ENCODE data around the gene CERS3.
"Not testable (repeated sequence)": the region's sequence is repeated elsewhere in the genome, so short reads cannot be mapped to it uniquely, and the experiment has no call there.

Gene CERS3

DNA sequence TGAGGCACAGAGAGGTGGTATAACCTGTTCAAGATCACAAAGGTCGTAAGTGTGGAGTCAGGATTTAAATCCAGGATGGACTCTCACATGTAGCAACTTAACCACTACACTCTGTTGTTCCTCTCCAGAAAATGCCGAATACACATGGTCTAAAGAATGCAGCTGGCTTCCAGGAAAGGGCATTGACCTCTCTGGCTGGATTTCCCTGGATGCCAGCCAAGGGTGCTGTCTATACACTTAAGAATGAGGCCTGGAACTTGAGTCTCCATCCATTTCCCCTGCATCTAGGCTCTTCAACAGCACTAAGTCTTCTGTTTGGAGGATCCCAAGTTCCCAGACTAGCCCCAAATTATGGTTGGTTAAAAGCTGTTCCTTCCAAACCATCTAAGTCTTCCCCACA lies 60.5 kb downstream of the CERS3 start:
- ATAC-seq (ENCODE audit: low read depth) (no peak), DNase-seq (ENCODE audit: low spot score in 2 of 2) (no peak)
- H3K9me3 Mint-ChIP-seq = peaks cover 3% of the 10 kb centered on the region
- H3K4me3 Mint-ChIP-seq = no peak overlapping the region
- peaks cover 8% of the 10 kb centered on the region for H3K4me1 Mint-ChIP-seq
- H3K27ac Mint-ChIP-seq = no peak overlapping the region
- peaks cover 1% of the 10 kb centered on the region for H3K27me3 Mint-ChIP-seq
- peaks cover 4% of the 10 kb centered on the region for H3K36me3 Mint-ChIP-seq

DNA sequence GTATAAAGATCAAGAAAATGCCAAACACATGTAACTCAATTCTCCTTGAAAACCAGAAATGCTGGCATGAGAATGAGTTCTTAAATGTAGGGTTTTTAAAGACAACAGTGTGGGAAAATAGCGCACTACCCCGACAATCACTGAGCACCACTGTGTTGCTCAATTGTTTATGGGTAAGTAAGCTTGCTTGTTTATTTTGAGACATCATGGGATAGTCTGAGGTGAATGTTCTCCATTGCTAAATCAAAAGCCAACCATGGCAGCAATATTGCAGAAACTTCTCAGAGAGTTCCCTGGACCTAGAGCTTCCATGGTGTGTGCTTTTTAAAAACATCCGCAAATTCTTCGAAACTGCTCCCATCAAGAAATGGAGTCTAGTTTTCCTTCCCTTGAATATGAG lies 62.7 kb downstream of the CERS3 start:
- peaks cover 1% of the 10 kb centered on the region for H3K27me3 Mint-ChIP-seq
- no peak for ATAC-seq (ENCODE audit: low read depth)
- peaks cover 3% of the 10 kb centered on the region for H3K36me3 Mint-ChIP-seq
- H3K27ac Mint-ChIP-seq = no peak overlapping the region
- H3K4me3 Mint-ChIP-seq = no peak overlapping the region
- H3K4me1 Mint-ChIP-seq = peaks cover 8% of the 10 kb centered on the region
- DNase-seq (ENCODE audit: low spot score in 2 of 2) = no peak
- H3K9me3 Mint-ChIP-seq = peaks cover 1% of the 10 kb centered on the region

DNA sequence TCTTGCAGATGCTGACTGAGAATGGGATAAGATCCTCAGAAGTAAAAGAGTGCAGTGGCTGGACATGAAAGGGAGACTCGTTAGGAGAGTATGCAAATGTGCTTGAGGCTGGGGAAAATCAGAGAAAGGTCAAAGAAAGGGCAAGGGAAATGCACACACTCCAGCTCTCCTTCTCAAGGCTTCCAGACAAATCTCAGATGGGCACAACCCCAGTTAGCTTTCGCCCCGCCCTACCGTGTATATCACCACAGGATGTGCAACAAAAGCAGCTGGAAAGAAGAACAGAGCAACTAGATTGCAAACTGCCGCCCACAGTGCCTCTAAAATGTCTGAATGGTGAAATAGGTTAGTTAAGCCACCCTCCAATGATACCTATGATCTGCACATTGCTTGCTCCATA lies 63.9 kb downstream of the CERS3 start:
- Mint-ChIP-seq H3K27ac (no peak overlapping the region), H3K4me3 (no peak overlapping the region), H3K36me3 (peaks cover 3% of the 10 kb centered on the region), H3K9me3 (peaks cover 1% of the 10 kb centered on the region), H3K27me3 (peaks cover 1% of the 10 kb centered on the region), H3K4me1 (peaks cover 15% of the 10 kb centered on the region)
- ATAC-seq (ENCODE audit: low read depth) (no peak), DNase-seq (ENCODE audit: low spot score in 2 of 2) (no peak)

DNA sequence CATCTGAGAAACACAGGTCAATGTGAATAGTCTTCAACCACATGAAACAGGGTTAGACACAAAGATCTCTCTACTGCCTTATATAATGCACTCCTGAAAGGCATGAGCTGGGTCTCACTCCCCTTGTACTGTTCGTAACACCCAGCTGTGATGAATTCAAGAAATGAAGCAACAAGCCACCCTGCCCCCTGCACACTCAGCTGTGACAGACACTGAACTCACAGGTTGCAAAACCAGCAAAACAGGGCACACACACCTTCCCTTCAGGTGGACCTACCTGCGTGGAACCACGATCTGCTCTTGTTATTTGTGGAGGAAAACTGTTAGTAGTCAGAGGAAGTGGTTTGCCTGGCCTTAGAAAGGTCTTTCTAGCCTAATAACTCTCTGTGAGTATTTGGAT lies 64.5 kb downstream of the CERS3 start:
- no peak for ATAC-seq (ENCODE audit: low read depth)
- Mint-ChIP-seq H3K9me3 (peaks cover 1% of the 10 kb centered on the region), H3K4me3 (no peak overlapping the region), H3K4me1 (peaks cover 15% of the 10 kb centered on the region), H3K36me3 (peaks cover 3% of the 10 kb centered on the region), H3K27ac (no peak overlapping the region), H3K27me3 (peaks cover 1% of the 10 kb centered on the region)
- DNase-seq (ENCODE audit: low spot score in 2 of 2) = no peak

DNA sequence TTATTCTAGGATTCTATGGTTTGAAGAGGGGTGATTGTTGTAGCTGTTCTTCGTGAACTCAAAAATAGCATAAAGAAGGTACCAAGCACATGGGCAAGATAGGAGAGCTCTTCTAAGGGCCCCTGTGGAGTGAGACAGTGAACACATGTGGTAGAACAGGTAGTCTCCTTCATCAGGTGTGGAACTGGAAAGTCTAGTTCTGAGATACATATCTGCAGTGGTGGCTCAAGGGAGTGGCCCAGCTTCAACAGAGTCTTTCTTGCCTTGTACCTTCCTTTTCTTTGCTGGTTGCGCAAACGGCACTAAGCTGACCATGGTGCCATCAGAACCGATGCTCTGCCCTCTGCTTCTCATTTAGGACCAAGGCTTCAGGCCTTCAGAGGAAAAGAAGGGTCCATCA lies 65.2 kb downstream of the CERS3 start:
- H3K4me1 Mint-ChIP-seq = peaks cover 15% of the 10 kb centered on the region
- no peak overlapping the region for H3K27ac Mint-ChIP-seq
- no peak for ATAC-seq (ENCODE audit: low read depth)
- no peak overlapping the region for H3K4me3 Mint-ChIP-seq
- peaks cover 1% of the 10 kb centered on the region for H3K9me3 Mint-ChIP-seq
- DNase-seq (ENCODE audit: low spot score in 2 of 2) = no peak
- peaks cover 2% of the 10 kb centered on the region for H3K36me3 Mint-ChIP-seq
- no peaks in the 10 kb centered on the region for H3K27me3 Mint-ChIP-seq

DNA sequence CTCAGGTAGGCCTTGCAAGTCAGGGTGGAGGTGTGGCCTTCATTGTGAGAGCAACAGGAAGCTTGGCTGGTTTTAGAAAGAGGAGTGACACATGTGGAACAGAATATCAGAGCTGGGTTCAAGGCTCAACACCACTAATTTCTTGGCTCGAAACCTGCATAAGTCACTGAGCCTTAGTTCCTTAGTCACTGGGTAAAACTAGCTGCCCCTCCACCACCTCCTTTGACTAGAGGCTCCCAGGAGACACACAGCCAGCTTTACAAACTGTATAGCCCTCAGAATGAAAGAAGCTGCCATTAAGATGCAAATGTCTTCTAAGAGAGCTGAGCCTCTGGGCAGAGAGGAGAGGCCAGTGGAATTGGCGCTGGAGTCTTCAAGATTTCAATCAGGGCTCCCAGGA lies 67.7 kb downstream of the CERS3 start:
- H3K36me3 Mint-ChIP-seq = no peaks in the 10 kb centered on the region
- ATAC-seq (ENCODE audit: low read depth) (peak; percentile 32), DNase-seq (ENCODE audit: low spot score in 2 of 2) (no peak)
- no peaks in the 10 kb centered on the region for H3K9me3 Mint-ChIP-seq
- H3K4me1 Mint-ChIP-seq = peaks cover 15% of the 10 kb centered on the region
- no peaks in the 10 kb centered on the region for H3K27me3 Mint-ChIP-seq
- H3K27ac Mint-ChIP-seq = no peak overlapping the region
- H3K4me3 Mint-ChIP-seq = no peak overlapping the region

DNA sequence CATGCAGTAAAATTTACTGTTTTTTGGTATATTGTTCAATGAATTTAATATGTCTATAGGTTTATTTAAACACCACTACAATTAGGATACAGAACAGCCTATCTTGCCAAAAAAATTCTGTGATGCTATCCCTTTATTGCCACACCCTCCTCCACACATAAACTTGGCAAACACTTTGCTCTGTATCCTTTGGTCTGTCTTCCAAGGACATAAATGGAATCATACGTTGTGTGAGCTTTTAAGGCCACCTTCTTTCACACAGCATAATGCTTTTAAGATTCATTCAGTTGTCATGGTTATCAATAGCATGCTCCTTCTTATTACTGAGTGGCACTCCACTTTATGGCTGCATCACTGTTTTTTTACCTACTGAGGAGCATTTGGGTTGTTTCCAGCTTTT lies 71.5 kb downstream of the CERS3 start:
- no peaks in the 10 kb centered on the region for H3K27me3 Mint-ChIP-seq
- H3K4me1 Mint-ChIP-seq = peaks cover 7% of the 10 kb centered on the region
- ATAC-seq (ENCODE audit: low read depth) (no peak), DNase-seq (ENCODE audit: low spot score in 2 of 2) (no peak)
- H3K9me3 Mint-ChIP-seq = peaks cover 3% of the 10 kb centered on the region
- no peak overlapping the region for H3K27ac Mint-ChIP-seq
- H3K4me3 Mint-ChIP-seq = no peak overlapping the region
- H3K36me3 Mint-ChIP-seq = no peaks in the 10 kb centered on the region

DNA sequence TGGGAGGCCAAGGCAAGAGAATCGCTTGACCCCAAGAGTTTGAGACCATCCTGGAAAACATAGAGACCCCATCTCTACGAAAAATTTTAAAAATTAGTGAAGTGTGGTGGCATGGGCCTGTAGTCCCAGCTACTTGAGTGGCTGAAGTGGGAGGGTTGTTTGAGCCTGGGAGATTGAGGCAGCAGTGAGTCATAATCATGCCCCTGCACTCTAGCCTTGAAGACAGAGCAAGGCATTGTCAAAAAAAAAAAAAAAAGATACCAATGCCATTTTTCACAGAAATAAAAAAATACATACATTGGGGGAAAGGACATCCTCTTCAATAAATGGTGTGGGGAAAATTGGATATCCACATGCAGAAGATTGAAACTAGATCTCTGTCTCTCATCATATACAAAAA lies 74.6 kb downstream of the CERS3 start:
- H3K27me3 Mint-ChIP-seq = no peaks in the 10 kb centered on the region
- H3K4me3 Mint-ChIP-seq = no peak overlapping the region
- H3K4me1 Mint-ChIP-seq = no peaks in the 10 kb centered on the region
- H3K9me3 Mint-ChIP-seq = peaks cover 10% of the 10 kb centered on the region
- ATAC-seq (ENCODE audit: low read depth) = no peak
- peaks cover 3% of the 10 kb centered on the region for H3K36me3 Mint-ChIP-seq
- no peak overlapping the region for H3K27ac Mint-ChIP-seq
- DNase-seq (ENCODE audit: low spot score in 2 of 2) = no peak

DNA sequence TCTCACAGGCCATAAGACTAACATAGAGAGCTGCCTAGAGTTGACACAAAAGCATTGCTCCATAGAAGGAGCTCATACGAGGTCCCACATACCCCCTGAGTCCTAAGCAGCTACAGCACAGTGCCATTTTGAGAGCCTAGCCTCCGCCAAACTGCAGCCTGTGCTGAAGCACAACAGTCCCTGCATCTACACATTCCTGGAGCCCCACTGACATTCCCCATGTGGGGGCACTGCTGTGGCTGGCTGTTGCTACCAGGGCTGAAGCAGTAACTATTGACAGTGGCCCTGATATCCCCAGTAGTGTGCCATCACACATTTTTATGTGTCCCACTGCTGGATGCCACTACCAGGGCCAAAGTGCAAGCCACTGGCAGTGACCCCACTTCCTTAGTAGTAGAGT lies 80.3 kb downstream of the CERS3 start:
- Mint-ChIP-seq H3K27me3 (peaks cover 3% of the 10 kb centered on the region), H3K27ac (no peak overlapping the region), H3K4me1 (no peaks in the 10 kb centered on the region), H3K9me3 (peaks cover 10% of the 10 kb centered on the region), H3K36me3 (peaks cover 3% of the 10 kb centered on the region), H3K4me3 (no peak overlapping the region)
- DNase-seq (ENCODE audit: low spot score in 2 of 2) (no peak), ATAC-seq (ENCODE audit: low read depth) (no peak)

DNA sequence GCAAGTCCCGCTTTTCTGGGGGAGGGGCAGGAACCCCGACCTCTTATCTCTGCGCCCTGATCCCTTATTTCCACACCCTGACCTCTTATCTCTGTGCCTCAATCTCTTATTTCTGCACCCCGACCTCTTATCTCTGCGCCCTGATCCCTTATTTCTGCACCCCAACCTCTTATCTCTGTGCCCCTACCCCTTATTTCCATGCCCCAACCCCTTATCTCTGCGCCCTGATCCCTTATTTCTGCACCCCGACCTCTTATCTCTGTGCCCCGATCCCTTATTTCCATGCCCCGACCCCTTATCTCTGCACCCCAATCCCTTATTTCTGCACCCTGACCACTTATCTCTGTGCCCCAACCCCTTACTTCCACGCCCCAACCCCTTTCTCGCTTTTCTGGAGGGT lies 87.7 kb downstream of the CERS3 start:
- H3K9me3 Mint-ChIP-seq; DNase-seq (ENCODE audit: low spot score in 2 of 2); H3K4me3 Mint-ChIP-seq; H3K36me3 Mint-ChIP-seq; H3K4me1 Mint-ChIP-seq; H3K27ac Mint-ChIP-seq; ATAC-seq (ENCODE audit: low read depth); H3K27me3 Mint-ChIP-seq: not testable (repeated sequence)

DNA sequence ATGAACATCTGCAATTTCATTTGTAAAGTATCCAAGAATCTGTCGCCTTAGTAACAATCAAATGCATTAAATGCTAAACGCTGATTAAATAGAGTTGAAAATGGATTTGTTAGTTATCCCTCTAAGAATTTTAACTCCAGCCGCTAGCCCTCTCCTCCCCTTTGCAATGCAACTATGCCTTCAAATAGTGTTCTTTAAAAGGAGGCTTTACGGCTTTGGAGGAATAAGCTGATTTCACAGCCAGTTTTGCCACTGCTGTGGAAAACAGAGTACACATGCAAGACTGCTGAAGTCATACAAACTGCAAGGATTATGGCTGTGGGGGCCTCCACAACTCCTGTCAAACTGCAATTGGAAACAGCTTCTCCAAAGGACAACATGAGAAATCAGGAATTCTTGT lies 89.2 kb downstream of the CERS3 start:
- no peak for ATAC-seq (ENCODE audit: low read depth)
- Mint-ChIP-seq H3K4me1 (no peaks in the 10 kb centered on the region), H3K36me3 (no peaks in the 10 kb centered on the region), H3K27me3 (peaks cover 5% of the 10 kb centered on the region), H3K9me3 (no peaks in the 10 kb centered on the region), H3K27ac (no peak overlapping the region), H3K4me3 (no peak overlapping the region)
- DNase-seq (ENCODE audit: low spot score in 2 of 2) = no peak

DNA sequence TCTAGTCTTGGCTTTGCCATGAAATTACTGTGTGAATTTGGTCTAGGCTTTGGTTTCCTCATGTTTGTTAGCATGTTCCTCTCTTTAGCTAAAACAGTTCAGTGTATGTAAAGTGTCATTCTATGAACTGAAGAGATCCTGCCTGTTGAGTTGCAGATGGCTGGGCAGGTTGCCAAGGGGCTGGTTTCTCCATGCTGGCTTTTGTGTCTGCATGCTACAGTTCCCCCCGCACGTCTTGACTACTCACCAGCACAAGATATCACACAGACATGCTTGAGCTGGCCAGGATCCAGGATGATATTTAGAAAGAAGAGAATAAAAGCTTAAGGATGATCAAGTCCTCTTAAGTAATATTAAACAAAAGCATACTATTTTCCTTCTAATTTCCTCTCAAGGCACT lies 90.2 kb downstream of the CERS3 start:
- ATAC-seq (ENCODE audit: low read depth) (no peak), DNase-seq (ENCODE audit: low spot score in 2 of 2) (no peak)
- H3K9me3 Mint-ChIP-seq = no peaks in the 10 kb centered on the region
- no peak overlapping the region for H3K27ac Mint-ChIP-seq
- no peaks in the 10 kb centered on the region for H3K4me1 Mint-ChIP-seq
- no peak overlapping the region for H3K4me3 Mint-ChIP-seq
- no peaks in the 10 kb centered on the region for H3K36me3 Mint-ChIP-seq
- H3K27me3 Mint-ChIP-seq = peaks cover 2% of the 10 kb centered on the region

DNA sequence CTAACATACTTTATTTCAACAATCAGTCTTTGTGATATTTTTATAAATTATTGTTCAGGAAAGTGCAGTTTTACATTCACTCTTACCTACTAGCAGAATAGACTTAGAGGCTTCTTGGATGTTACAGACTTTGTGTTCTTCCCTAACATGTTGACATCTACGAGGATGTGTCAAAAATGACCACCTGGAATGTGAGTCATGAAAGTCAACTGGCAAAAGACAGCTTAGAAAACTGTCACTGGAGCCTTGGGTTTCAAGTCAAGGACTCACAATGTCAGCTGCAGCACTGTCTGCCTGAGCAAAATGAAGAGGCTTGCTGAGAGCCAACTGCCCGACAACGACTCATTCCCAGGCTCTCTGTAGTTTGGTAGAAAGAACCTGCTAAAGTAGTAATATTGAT lies 91.5 kb downstream of the CERS3 start:
- Mint-ChIP-seq H3K36me3 (no peaks in the 10 kb centered on the region), H3K4me3 (no peak overlapping the region), H3K27me3 (peaks cover 2% of the 10 kb centered on the region), H3K4me1 (no peaks in the 10 kb centered on the region), H3K9me3 (no peaks in the 10 kb centered on the region), H3K27ac (no peak overlapping the region)
- DNase-seq (ENCODE audit: low spot score in 2 of 2) = no peak
- no peak for ATAC-seq (ENCODE audit: low read depth)

DNA sequence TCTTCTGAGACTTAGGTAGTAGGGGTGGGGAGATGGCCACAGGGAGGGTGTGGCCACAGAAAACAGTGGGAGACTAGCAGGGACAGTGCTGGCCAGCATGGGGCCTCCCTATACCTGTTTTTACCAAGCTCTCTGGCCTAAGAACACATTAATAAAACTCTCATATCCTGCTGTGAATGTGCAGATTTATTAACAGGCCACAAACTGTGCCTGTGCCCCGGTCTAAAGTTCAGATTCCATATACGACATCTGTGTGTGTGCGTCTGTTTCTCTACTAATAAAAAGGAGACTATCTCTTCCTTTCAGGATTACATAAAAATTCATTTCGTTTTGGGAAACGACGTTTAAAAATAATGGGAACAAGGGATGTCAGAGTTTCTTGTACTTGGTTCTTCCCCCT lies 94.2 kb downstream of the CERS3 start:
- no peak overlapping the region for H3K4me3 Mint-ChIP-seq
- no peaks in the 10 kb centered on the region for H3K4me1 Mint-ChIP-seq
- ATAC-seq (ENCODE audit: low read depth) = no peak
- DNase-seq (ENCODE audit: low spot score in 2 of 2) = no peak
- H3K27me3 Mint-ChIP-seq = no peaks in the 10 kb centered on the region
- H3K27ac Mint-ChIP-seq = no peak overlapping the region
- no peaks in the 10 kb centered on the region for H3K36me3 Mint-ChIP-seq
- no peaks in the 10 kb centered on the region for H3K9me3 Mint-ChIP-seq

DNA sequence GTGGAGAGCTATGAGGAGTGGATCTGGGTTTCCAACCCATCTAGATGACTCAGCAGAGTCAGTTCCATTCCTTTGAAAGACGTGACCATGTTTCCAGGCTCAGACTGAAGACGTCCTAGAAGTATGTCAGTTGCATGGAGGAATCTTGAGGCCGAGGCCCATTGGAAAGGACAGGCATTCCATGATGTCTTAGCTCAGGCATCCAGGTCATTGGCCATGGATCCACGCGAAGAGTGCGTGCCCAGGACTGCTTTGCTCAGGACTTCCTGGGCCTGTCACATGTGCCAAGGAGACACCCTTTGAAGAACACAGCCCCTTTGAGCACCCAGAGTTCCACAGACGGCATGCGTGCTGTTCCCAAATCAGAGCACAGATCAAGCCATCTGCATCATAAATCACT lies 94.7 kb downstream of the CERS3 start:
- no peak for ATAC-seq (ENCODE audit: low read depth)
- no peaks in the 10 kb centered on the region for H3K4me1 Mint-ChIP-seq

DNA sequence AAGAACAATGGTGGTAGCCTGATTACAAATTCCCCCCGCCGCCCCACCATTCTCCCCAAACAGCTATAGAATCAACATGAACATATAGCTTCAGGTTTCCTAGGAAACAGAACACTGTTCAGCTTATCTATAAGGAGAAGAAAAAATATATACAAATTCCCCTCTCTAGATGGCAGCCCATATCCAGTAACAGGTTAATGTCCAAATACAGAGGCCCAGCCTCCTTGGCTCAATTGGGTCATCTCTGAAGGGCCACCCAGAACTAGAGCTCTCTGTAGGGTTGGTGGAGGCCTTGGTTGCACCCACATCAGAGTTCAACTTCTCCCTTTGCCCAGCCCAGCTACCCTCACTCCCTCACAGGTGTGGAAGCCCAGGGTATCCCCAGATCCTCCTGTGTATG lies 95.4 kb downstream of the CERS3 start:
- Mint-ChIP-seq H3K4me3 (no peak overlapping the region), H3K4me1 (no peaks in the 10 kb centered on the region), H3K36me3 (no peaks in the 10 kb centered on the region), H3K9me3 (no peaks in the 10 kb centered on the region), H3K27ac (no peak overlapping the region), H3K27me3 (no peaks in the 10 kb centered on the region)
- no peak for DNase-seq (ENCODE audit: low spot score in 2 of 2)
- no peak for ATAC-seq (ENCODE audit: low read depth)

More for the DNA sequence above, 94.7 kb downstream of the CERS3 start:
- no peaks in the 10 kb centered on the region for H3K9me3 Mint-ChIP-seq
- H3K4me3 Mint-ChIP-seq = no peak overlapping the region
- no peak for DNase-seq (ENCODE audit: low spot score in 2 of 2)
- no peaks in the 10 kb centered on the region for H3K36me3 Mint-ChIP-seq
- H3K27ac Mint-ChIP-seq = no peak overlapping the region
- no peaks in the 10 kb centered on the region for H3K27me3 Mint-ChIP-seq
